ENCODE results near the gene NACC1. TPM values are rescaled to one million over a fixed set of nuclear protein-coding genes. Genes with fewer than 3 reads are reported as not detected.

The NACC1 gene
- total RNA-seq, 4 donors from 2014 or later = 23.8 to 55.2 (median 26.2) TPM

GRCh38 chr19:13117176-13117771 is 790 bp upstream of the NACC1 start:
- ATAC-seq = no peak
- H3K4me1 ChIP-seq = peaks cover 3 to 54% (median 31%) of the 10 kb centered on the region in 3 donors
- H3K9me3 ChIP-seq = no peaks in the 10 kb centered on the region
- WGBS, 2 donors (ENCODE audit: low coverage in 1 of 2) = 14 to 19% methylated on average over 7 to 16 of the region's 20 CpGs
- peak overlapping the region; percentile 88 to 98 for H3K4me3 ChIP-seq
- TF ChIP-seq CTCF (IDR thresholded peaks at IDR 0.05) = no peak
- no peak for TF ChIP-seq EP300 (IDR thresholded peaks at IDR 0.05)
- TF ChIP-seq POLR2AphosphoS5 (IDR thresholded peaks at IDR 0.05) = no peak
- no peak for TF ChIP-seq POLR2A (IDR thresholded peaks at IDR 0.05)
- no peaks in the 10 kb centered on the region for H3K27me3 ChIP-seq
- H3K36me3 ChIP-seq = peaks cover 0 to 39% of the 10 kb centered on the region in 2 donors
- H3K27ac ChIP-seq = peak overlapping the region; percentile 30 to 85 (median 78)

- TF ChIP-seq POLR2A (IDR thresholded peaks at IDR 0.05) (no peak), POLR2AphosphoS5 (IDR thresholded peaks at IDR 0.05) (no peak), CTCF (IDR thresholded peaks at IDR 0.05) (no peak), EP300 (IDR thresholded peaks at IDR 0.05) (no peak)
- peaks cover 0 to 25% of the 10 kb centered on the region in 2 donors for H3K36me3 ChIP-seq
- H3K9me3 ChIP-seq = no peaks in the 10 kb centered on the region
- WGBS, 2 donors (ENCODE audit: low coverage in 1 of 2) = 0 to 7% methylated on average over 1 to 3 of the region's 57 CpGs
- peaks cover 3 to 54% (median 31%) of the 10 kb centered on the region in 3 donors for H3K4me1 ChIP-seq
- peak overlapping the region; percentile 76 to 98 for H3K4me3 ChIP-seq
- peak; percentile 19 for ATAC-seq
- H3K27ac ChIP-seq = peak overlapping the region in 3 of 4 donors; percentile 41 to 81 (median 73)
- H3K27me3 ChIP-seq = no peaks in the 10 kb centered on the region
Observed at GRCh38 chr19:13118424-13119193, 545 bp downstream of the NACC1 start.

GRCh38 chr19:13119627-13120026 is 1.6 kb downstream of the NACC1 start:
- H3K27me3 ChIP-seq = no peaks in the 10 kb centered on the region
- WGBS, 2 donors (ENCODE audit: low coverage in 1 of 2) = 64% methylated on average over 7 of the region's 8 CpGs; no CpG with 5 or more reads in 1 of the 2 donors
- no peak for TF ChIP-seq POLR2A (IDR thresholded peaks at IDR 0.05)
- no peak for TF ChIP-seq EP300 (IDR thresholded peaks at IDR 0.05)
- TF ChIP-seq POLR2AphosphoS5 (IDR thresholded peaks at IDR 0.05) = no peak
- no peak for TF ChIP-seq CTCF (IDR thresholded peaks at IDR 0.05)
- no peak for ATAC-seq
- H3K36me3 ChIP-seq = peaks cover 0 to 21% of the 10 kb centered on the region in 2 donors
- no peaks in the 10 kb centered on the region for H3K9me3 ChIP-seq
- H3K4me1 ChIP-seq = peaks cover 3 to 54% (median 31%) of the 10 kb centered on the region in 3 donors
- peak overlapping the region in 1 of 2 donors; percentile 98 for H3K4me3 ChIP-seq
- no peak overlapping the region for H3K27ac ChIP-seq

- H3K4me1 ChIP-seq = peaks cover 3 to 54% (median 31%) of the 10 kb centered on the region in 3 donors
- peaks cover 0 to 18% of the 10 kb centered on the region in 2 donors for H3K36me3 ChIP-seq
- 33% methylated on average over 1 of the region's 9 CpGs; no CpG with 5 or more reads in 1 of the 2 donors for WGBS, 2 donors (ENCODE audit: low coverage in 1 of 2)
- H3K4me3 ChIP-seq = no peak overlapping the region
- ATAC-seq = no peak
- no peaks in the 10 kb centered on the region for H3K27me3 ChIP-seq
- no peak for TF ChIP-seq CTCF (IDR thresholded peaks at IDR 0.05)
- no peak for TF ChIP-seq POLR2AphosphoS5 (IDR thresholded peaks at IDR 0.05)
- TF ChIP-seq POLR2A (IDR thresholded peaks at IDR 0.05) = no peak
- TF ChIP-seq EP300 (IDR thresholded peaks at IDR 0.05) = no peak
- no peak overlapping the region for H3K27ac ChIP-seq
- H3K9me3 ChIP-seq = no peaks in the 10 kb centered on the region
Observed at GRCh38 chr19:13120031-13120430, 2.0 kb downstream of the NACC1 start.
